Astrocyte (in vitro differentiated cells and primary cell): ENCODE measurements around the gene SRP72.

Experiments used
- EZH2 ChIP-seq: IDR thresholded peaks from 2 replicates; pipeline ENCODE4 v1.6.1; 2012; ENCODE audit warnings: mild to moderate bottlenecking, low read length, inconsistent platforms; ENCODE audit not compliant: insufficient read depth
- TF ChIP-seq, protein P1 (sequence below): IDR thresholded peaks from 2 replicates; pipeline ENCODE4 v1.5.1; 2011; ENCODE audit warnings: low read depth, mild to moderate bottlenecking, inconsistent platforms, low read length, moderate library complexity; ENCODE audit not compliant: insufficient read depth

DNA sequence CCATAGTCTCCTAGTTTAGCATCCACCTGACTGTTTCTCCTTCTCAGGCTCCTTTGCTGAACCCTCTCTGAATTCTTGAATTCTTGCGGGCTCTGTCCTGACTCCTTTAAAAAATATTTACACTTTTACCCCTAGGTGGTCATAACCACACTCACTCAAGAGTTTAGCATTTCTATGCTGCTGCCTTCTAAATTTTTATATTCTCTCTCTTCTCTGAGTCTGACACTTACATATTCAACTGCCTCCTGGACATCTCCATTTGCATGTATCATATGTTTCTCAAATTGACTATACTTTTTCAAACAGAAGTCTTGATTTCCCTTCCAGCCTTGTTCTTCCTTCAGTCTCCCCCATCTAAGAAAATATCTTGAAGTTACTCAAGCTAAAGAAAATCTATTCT lies 69.7 kb downstream of the SRP72 start:
- TF ChIP-seq, protein P1, sequence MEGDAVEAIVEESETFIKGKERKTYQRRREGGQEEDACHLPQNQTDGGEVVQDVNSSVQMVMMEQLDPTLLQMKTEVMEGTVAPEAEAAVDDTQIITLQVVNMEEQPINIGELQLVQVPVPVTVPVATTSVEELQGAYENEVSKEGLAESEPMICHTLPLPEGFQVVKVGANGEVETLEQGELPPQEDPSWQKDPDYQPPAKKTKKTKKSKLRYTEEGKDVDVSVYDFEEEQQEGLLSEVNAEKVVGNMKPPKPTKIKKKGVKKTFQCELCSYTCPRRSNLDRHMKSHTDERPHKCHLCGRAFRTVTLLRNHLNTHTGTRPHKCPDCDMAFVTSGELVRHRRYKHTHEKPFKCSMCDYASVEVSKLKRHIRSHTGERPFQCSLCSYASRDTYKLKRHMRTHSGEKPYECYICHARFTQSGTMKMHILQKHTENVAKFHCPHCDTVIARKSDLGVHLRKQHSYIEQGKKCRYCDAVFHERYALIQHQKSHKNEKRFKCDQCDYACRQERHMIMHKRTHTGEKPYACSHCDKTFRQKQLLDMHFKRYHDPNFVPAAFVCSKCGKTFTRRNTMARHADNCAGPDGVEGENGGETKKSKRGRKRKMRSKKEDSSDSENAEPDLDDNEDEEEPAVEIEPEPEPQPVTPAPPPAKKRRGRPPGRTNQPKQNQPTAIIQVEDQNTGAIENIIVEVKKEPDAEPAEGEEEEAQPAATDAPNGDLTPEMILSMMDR: no peak
- TF ChIP-seq EZH2: no peak
